HG03280 (cell line): ENCODE results near the gene TBCEL.

Experiments
- ATAC-seq: cut with Tn5 transposase; IDR thresholded peaks from one replicate; pipeline ENCODE4 v1.9.1; 2021; ENCODE audit warnings: mild to moderate bottlenecking, moderate library complexity; ENCODE audit not compliant: unreplicated experiment

Gene TBCEL

DNA sequence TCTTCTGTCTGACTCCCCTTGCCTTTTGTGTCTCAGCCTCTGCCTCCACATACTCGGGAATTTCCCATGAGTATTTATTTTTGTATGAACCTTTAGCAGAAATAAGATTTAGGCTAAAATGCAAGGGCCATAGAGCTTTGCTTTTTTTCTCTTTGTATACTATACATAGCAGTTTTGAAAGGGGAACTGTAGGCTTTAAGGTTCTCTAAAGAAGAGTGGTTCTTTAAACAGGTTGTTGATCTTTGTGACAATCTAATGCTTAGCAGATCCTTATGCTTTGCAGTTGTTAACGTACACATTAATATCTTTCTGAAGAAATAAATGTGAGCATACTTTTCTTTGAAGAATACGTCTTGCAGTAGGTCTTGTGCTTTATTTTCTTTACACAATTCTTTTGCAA lies 35.0 kb downstream of the TBCEL start:
- no peak for ATAC-seq

GRCh38 chr11:121059605-121060004 lies 35.7 kb downstream of the TBCEL start:
- ATAC-seq = peak; percentile 99

DNA sequence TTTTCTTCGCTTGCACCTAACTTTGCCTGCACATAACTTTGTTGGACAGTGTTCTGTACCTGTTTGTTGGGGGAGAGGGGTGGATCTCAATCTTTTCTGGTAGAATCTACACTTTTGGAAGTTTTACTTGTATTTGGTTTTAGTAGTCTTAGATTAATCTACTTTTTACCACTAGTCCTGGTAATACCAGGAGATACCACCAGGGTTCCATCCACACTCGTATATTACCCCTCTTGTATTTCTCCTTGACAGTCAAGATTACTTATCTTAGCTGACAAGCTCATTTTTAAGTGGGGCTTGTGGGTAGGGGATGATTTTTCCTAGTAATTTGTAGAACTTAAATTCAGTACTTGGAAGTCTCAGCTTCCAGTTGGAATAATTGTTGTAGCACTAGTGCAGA lies 39.8 kb downstream of the TBCEL start:
- no peak for ATAC-seq

DNA sequence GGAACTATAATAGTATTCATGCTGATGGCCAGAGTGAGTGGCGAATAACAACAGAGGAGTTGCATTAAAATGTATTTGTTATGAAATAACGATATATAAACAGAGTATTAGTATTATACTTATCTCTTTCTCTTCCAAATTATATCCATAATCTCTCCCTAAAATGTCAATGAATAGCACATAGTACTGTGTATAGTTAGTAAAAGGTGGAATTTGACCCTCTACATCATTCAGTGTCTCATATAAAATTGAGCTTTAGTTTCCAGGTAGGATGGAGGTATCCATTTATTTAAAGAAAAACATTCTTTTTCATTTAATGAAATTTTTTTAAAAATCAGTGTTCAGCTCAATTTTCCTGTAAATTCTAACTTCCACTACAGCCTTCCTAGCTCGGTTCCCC lies 42.7 kb downstream of the TBCEL start:
- ATAC-seq = no peak

DNA sequence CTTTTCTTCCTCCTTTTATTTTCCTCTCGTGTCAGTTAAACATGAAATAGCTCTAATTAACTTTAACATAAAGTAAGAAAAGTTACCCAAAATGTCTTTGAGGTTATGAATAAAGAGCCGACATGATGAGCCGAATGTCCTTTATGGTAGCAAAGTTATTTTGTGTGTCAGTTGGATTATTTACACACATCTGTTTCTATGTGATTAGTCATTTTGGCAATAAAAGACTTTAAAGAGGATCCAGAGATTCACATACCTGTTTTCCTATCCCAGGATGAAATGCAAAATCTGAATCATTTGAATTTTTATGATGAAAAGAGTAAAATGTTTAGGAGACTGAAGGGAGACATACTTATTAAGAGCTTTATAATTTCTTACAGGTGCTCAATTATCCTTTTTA lies 43.1 kb downstream of the TBCEL start:
- ATAC-seq = no peak

- no peak for ATAC-seq
These were observed 43.6 kb downstream of the TBCEL start for GRCh38 chr11:121067453-121067852.

DNA sequence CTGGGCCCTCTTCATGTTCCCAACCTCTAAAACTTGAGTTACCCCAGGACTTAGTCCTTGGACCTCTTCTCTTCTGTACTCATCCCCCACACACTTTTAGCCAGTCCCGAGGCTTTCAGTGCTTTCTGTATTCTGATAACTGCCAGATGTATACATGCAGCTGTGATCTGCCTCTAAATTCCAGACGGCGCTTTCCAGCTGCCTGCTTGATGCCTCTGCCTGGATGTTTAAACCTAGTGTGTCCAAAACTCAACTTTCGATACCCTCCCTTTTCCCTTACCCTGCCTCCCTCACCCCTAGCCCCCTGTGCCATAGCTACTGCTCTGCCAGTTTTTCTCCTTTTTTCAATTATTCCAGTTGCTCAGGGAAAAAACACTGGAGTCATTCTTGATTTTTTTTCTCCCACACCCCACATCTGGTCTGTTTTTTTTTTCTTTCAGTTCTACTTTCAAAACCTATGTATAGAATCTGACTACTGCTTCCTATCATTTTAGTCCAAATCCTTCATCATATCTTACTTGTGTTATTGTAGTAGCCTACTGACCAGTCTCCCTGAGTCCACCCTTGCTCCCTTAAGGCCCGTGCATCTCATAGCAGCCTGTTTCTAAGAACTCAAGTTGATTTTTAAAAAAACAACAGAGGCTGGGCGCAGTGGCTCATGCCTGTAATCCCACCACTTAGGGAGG lies 44.2 kb downstream of the TBCEL start:
- ATAC-seq = no peak

- ATAC-seq = no peak
These were observed 44.9 kb downstream of the TBCEL start for GRCh38 chr11:121068787-121069186.

- no peak for ATAC-seq
These were observed 47.3 kb downstream of the TBCEL start for GRCh38 chr11:121070951-121071845.

DNA sequence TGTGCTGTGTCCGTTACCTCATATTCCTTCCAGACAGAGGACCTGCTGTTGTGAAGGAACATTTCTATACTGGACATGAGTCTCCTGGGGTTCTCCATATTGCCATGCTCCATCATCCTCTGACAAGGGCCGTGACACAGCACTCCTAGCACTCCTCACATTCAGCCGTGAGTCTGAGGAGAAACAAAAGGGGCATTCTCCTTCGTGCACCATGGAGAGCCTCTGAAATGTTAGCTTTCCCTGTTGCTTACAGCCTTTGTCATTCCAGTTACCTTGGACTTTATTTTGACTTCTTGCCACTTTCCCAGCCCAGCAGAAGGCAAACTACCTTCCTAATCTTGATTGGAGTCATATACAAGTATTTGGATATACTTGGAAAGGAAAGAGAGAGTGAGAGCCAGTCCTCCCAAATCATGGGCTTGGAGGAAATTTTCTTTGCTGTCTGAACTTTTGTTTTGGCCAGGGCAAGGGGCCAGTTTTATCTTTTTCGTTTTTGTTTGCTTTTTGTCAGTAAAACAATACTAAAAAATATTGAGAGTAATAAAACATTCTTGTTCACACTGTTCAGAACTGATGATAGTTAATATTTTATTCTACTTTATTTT lies 48.0 kb downstream of the TBCEL start:
- no peak for ATAC-seq

- ATAC-seq = no peak
These were observed 57.4 kb downstream of the TBCEL start for GRCh38 chr11:121081321-121081720.

DNA sequence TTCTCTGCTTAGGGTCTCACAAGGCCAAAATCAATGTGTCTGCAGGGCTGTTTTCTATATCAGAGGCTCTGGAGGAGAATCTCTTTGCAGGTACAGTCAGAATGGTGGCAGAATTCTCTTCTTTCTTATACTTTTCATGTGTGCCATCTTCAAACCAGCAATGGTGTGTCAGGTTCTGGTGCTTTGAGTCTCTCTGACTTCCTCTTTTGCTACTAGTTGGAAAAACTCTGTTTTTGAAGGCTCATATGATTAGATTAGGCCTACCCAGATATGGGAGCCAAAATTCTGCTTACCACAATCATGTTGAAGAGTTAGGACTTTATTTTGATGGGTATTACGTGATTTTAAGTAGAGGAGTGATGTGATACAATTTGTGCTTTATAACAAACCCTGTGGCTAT lies 58.3 kb downstream of the TBCEL start:
- ATAC-seq = no peak

GRCh38 chr11:121082670-121083069 lies 58.8 kb downstream of the TBCEL start:
- ATAC-seq = no peak

GRCh38 chr11:121086866-121087265 lies 63.0 kb downstream of the TBCEL start:
- ATAC-seq = no peak

- no peak for ATAC-seq
These were observed 65.7 kb downstream of the TBCEL start for GRCh38 chr11:121089566-121089965.

DNA sequence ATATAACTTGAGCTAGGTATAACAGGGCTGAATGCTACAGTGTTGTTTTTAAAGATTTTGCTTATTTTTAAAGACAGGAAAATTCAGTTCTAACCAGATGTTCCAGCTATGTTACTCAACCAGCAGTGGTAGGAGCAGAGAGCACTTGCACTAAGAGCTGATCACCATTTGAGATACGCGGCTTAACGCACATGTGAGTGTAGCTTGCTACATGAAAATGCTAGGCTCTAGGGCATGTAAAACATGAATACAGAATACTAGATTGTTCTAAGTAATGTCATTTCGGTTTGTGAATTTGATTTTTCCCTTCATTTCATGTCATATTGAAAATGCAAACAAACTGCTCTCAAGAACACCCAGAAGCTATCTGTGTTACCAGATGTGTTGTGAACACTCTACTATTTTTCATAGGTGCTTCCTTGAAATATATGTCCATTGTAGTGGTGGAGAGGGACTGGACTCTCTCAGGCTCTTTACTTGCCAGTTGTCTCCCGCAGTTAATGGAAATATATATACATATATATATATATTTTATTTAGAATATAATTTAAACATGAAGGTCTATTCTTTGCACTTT lies 66.3 kb downstream of the TBCEL start:
- ATAC-seq = no peak

DNA sequence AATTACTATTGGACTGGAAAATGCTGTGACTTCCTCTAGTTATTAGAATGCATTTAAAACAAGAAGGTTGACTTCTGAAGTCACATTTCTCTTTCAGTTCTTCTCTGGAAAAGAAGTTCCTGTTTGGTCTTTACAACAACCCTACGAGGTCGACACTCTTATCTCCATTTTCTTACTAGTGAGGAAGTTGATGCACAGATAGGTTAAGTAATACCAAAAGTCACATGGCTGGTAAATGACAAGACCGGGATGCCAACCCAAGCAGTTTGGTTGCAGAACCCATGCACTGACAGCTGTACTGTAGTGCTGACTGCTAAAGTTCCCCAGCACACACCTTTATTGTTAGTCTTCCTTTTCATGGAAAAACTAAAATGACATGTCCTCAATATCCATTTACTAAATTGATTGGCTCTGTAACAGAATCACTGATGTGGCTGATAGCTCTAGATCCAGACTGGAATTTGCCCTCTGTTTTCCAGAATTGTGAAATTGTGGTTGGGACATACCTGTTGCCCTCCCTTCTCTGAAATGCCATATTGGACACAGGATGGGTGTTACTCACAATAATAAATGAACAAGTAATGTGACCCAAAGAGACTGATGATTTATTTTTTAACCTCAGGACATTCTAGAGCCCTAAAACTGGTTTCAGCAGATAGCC lies 67.7 kb downstream of the TBCEL start:
- no peak for ATAC-seq

GRCh38 chr11:121095561-121095960 lies 71.7 kb downstream of the TBCEL start:
- no peak for ATAC-seq

GRCh38 chr11:121099364-121099763 lies 75.5 kb downstream of the TBCEL start:
- ATAC-seq = no peak

DNA sequence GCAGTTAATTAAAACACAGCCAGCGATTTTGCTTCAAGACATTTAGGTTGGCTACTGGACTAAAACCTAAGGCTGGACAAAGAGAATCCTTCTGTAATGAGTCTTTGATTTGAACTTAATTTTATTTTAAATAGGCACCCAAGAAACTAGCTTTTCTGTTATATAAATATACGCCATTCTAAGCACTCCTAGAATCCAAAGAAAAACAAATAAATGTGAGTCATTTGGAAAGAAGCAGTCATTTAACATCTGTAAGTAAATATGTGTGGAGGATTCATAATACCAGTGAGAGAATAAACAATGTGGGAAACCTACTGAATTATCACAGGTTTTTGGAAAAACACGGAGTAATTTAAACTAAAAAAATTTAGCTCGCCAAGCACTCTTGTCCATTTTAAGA lies 76.0 kb downstream of the TBCEL start:
- ATAC-seq = no peak

DNA sequence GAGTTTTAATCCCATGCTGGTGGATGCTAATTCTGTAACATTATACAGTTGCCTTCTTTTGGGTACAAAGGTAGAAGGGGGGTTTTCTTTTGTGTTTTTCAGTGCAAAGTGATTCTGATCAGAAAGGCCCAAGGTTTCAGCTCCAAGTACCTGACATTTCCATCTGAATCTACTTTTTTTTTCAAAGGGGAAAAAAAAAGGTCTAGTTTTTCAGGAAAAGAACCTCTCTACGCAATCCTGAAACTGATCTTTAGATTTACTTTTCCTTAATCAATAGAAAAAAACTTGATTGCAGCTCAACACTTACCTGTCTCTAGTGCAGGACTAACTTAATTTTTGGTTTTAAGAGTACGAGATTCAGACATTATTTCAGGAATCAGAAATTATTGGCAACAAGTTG lies 77.0 kb downstream of the TBCEL start, which contains the start of gene TECTA:
TECTA (plus strand) TSS at position 301 of the 400 bp plus-strand sequence. CDS start 1,423 bp downstream, outside the sequence.
- no peak for ATAC-seq
